Smooth muscle cell of the brain vasculature (primary cell): ENCODE measurements around the gene XRCC6.
A peak's percentile ranks its signal among the peaks of the same experiment; 100 is the strongest.
"Not testable (repeated sequence)": the region's sequence is repeated elsewhere in the genome, so short reads cannot be mapped to it uniquely, and the experiment has no call there.

Experiments used
- DNase-seq: peaks from one replicate; pipeline ENCODE4 v3.0.0-alpha.2; 2012; ENCODE audit warnings: low read depth, low spot score

Gene XRCC6

GRCh38 chr22:41650821-41651220 lies 29.7 kb downstream of the XRCC6 start:
- no peak for DNase-seq

GRCh38 chr22:41654322-41654721 lies 33.2 kb downstream of the XRCC6 start:
- DNase-seq, result no peak

GRCh38 chr22:41656556-41656955 lies 35.5 kb downstream of the XRCC6 start:
- no peak for DNase-seq

- no peak for DNase-seq
These were observed 36.6 kb downstream of the XRCC6 start for GRCh38 chr22:41657709-41658108.

GRCh38 chr22:41658869-41659268 lies 37.8 kb downstream of the XRCC6 start:
- DNase-seq, result no peak

- DNase-seq, result no peak
These were observed 38.8 kb downstream of the XRCC6 start for GRCh38 chr22:41659941-41660340.

- DNase-seq, result no peak
These were observed 39.3 kb downstream of the XRCC6 start for GRCh38 chr22:41660416-41660815.

- no peak for DNase-seq
These were observed 40.0 kb downstream of the XRCC6 start for GRCh38 chr22:41661088-41661487.

- DNase-seq, result no peak
These were observed 40.6 kb downstream of the XRCC6 start for GRCh38 chr22:41661713-41662112.

- not testable (repeated sequence) for DNase-seq
These were observed 42.5 kb downstream of the XRCC6 start for GRCh38 chr22:41663594-41663993.

- no peak for DNase-seq
These were observed 43.4 kb downstream of the XRCC6 start for GRCh38 chr22:41664490-41664889.

GRCh38 chr22:41664951-41665350 lies 43.9 kb downstream of the XRCC6 start:
- no peak for DNase-seq

- DNase-seq, result no peak
These were observed 48.1 kb downstream of the XRCC6 start for GRCh38 chr22:41668971-41669911.

GRCh38 chr22:41672096-41672495 lies 51.0 kb downstream of the XRCC6 start:
- not testable (repeated sequence) for DNase-seq

- DNase-seq, result no peak
These were observed 51.9 kb downstream of the XRCC6 start for GRCh38 chr22:41672780-41673509.

GRCh38 chr22:41674846-41675340 lies 53.8 kb downstream of the XRCC6 start:
- DNase-seq, result no peak

- DNase-seq, result no peak
These were observed 55.0 kb downstream of the XRCC6 start for GRCh38 chr22:41676134-41676533.

GRCh38 chr22:41681616-41682015 lies 60.5 kb downstream of the XRCC6 start:
- no peak for DNase-seq

GRCh38 chr22:41682033-41682807 lies 61.1 kb downstream of the XRCC6 start:
- peak; percentile 55 for DNase-seq

- no peak for DNase-seq
These were observed 62.0 kb downstream of the XRCC6 start for GRCh38 chr22:41683052-41683451.

GRCh38 chr22:41683616-41684015 lies 62.5 kb downstream of the XRCC6 start:
- DNase-seq, result no peak

GRCh38 chr22:41684194-41684593 lies 63.1 kb downstream of the XRCC6 start:
- DNase-seq, result no peak
